ENCODE results near the gene SAMSN1. TPM values are rescaled to one million over a fixed set of nuclear protein-coding genes. Genes with fewer than 3 reads are reported as not detected.

Gene SAMSN1
- polyA plus RNA-seq, 1 donor (not counting 4 experiments of a cell fraction or from before 2014, with no cell fraction given): not detected

GRCh38 chr21:14583629-14584255 is 37.6 kb upstream of the SAMSN1 start:
- Histone ChIP-seq H3K9ac (ENCODE audit: control insufficient read depth, extremely low read depth, insufficient read depth, low read length) (no peak overlapping the region), H3K4me1 (ENCODE audit: control insufficient read depth, extremely low read depth, insufficient read depth, low read length) (no peaks in the 10 kb centered on the region), H3K27ac (ENCODE audit: control insufficient read depth, insufficient read depth, low read length) (no peak overlapping the region), H3K79me2 (ENCODE audit: control insufficient read depth, insufficient read depth, low read length) (no peaks in the 10 kb centered on the region), H3K27me3 (ENCODE audit: control insufficient read depth, extremely low read depth, insufficient read depth, low read length) (no peaks in the 10 kb centered on the region), H3K4me3 (ENCODE audit: control insufficient read depth in 2 of 3, extremely low read depth in 1 of 3, insufficient read depth in 2 of 3, low read depth in 1 of 3, low read length in 3 of 3) (no peak overlapping the region), H2AFZ (ENCODE audit: control insufficient read depth, low read length) (no peak overlapping the region), H3K4me2 (ENCODE audit: control insufficient read depth, extremely low read depth, insufficient read depth, low read depth, low read length) (no peak overlapping the region), H3K36me3 (ENCODE audit: control insufficient read depth in 2 of 2, extremely low read depth in 1 of 2, insufficient read depth in 2 of 2, low read length in 2 of 2) (no peaks in the 10 kb centered on the region), H4K20me1 (ENCODE audit: control insufficient read depth, extremely low read depth, insufficient read depth, low read length) (no peaks in the 10 kb centered on the region), H3K9me3 (ENCODE audit: control insufficient read depth, low read depth, low read length) (no peaks in the 10 kb centered on the region), H3K9me1 (ENCODE audit: control insufficient read depth, extremely low read depth, insufficient read depth, low read length) (no peaks in the 10 kb centered on the region)
- TF ChIP-seq EZH2 (IDR thresholded peaks at IDR 0.05; ENCODE audit: low read length) (no peak), CTCF (optimal IDR thresholded peaks at IDR 0.05 in 1 of 3, IDR thresholded peaks at IDR 0.05 in 1 of 3, conservative IDR thresholded peaks at IDR 0.05 in 1 of 3; ENCODE audit: extremely low read depth in 1 of 3, insufficient read depth in 2 of 3, low read length in 3 of 3) (no peak)
- dilution Hi-C loops (cut with MboI; ENCODE audit: extremely low pct_ligation_motif_present, low sequenced_read_pairs): no loop called here
- DNase-seq (ENCODE audit: low read depth, low spot score): no peak
- no peak for FAIRE-seq

GRCh38 chr21:14582934-14583628 is 37.0 kb upstream of the SAMSN1 start:
- no peak for DNase-seq (ENCODE audit: low read depth, low spot score)
- FAIRE-seq: no peak
- Histone ChIP-seq H3K9me1 (ENCODE audit: control insufficient read depth, extremely low read depth, insufficient read depth, low read length) (no peaks in the 10 kb centered on the region), H3K4me1 (ENCODE audit: control insufficient read depth, extremely low read depth, insufficient read depth, low read length) (no peaks in the 10 kb centered on the region), H3K9ac (ENCODE audit: control insufficient read depth, extremely low read depth, insufficient read depth, low read length) (no peak overlapping the region), H3K9me3 (ENCODE audit: control insufficient read depth, low read depth, low read length) (no peaks in the 10 kb centered on the region), H3K4me3 (ENCODE audit: control insufficient read depth in 2 of 3, extremely low read depth in 1 of 3, insufficient read depth in 2 of 3, low read depth in 1 of 3, low read length in 3 of 3) (no peak overlapping the region), H3K27me3 (ENCODE audit: control insufficient read depth, extremely low read depth, insufficient read depth, low read length) (no peaks in the 10 kb centered on the region), H3K36me3 (ENCODE audit: control insufficient read depth in 2 of 2, extremely low read depth in 1 of 2, insufficient read depth in 2 of 2, low read length in 2 of 2) (no peaks in the 10 kb centered on the region), H3K79me2 (ENCODE audit: control insufficient read depth, insufficient read depth, low read length) (no peaks in the 10 kb centered on the region), H2AFZ (ENCODE audit: control insufficient read depth, low read length) (no peak overlapping the region), H3K4me2 (ENCODE audit: control insufficient read depth, extremely low read depth, insufficient read depth, low read depth, low read length) (no peak overlapping the region), H3K27ac (ENCODE audit: control insufficient read depth, insufficient read depth, low read length) (no peak overlapping the region), H4K20me1 (ENCODE audit: control insufficient read depth, extremely low read depth, insufficient read depth, low read length) (no peaks in the 10 kb centered on the region)
- TF ChIP-seq EZH2 (IDR thresholded peaks at IDR 0.05; ENCODE audit: low read length): no peak
- TF ChIP-seq CTCF (optimal IDR thresholded peaks at IDR 0.05 in 1 of 3, IDR thresholded peaks at IDR 0.05 in 1 of 3, conservative IDR thresholded peaks at IDR 0.05 in 1 of 3; ENCODE audit: extremely low read depth in 1 of 3, insufficient read depth in 2 of 3, low read length in 3 of 3): no peak
- dilution Hi-C loops (cut with MboI; ENCODE audit: extremely low pct_ligation_motif_present, low sequenced_read_pairs): no loop called here

Measured in keratinocyte (primary cell).